SH-SY5Y (cell line): ENCODE measurements around the gene DENND6B.

Source experiments
- GATA2 ChIP-seq: IDR thresholded peaks from 2 replicates; pipeline ENCODE4 v1.6.1; 2011; ENCODE audit warnings: mild to moderate bottlenecking, low read depth, low read length
- GATA3 ChIP-seq: IDR thresholded peaks from 2 replicates; pipeline ENCODE4 v1.6.1; 2011; ENCODE audit warnings: low read depth, mild to moderate bottlenecking, low read length, moderate library complexity

DNA sequence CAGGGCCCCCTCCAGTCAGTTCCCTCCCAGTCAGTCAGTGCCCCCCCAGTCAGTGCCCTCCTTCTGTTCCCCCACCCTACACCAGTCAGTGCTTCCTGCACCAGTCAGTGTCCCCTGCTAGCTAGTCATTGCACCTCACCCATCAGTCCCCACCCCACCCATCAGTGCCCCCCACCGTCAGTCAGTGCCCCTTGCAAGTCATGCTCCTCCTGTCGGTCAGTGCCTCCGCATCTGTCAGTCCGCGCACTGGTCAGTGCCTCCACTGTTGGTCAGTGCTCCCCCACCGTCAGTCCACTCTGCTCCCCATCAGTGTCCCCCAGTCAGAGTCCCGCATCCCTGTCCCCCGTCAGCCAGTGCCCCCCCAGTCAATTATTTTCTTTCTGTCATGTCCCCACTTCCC is 19.7 kb upstream of the DENND6B start:
- TF ChIP-seq GATA2, result no peak
- no peak for TF ChIP-seq GATA3
